A673 (cell line): ENCODE data around the gene S100A12.

Source experiments
- CTCF ChIP-seq: fragments of 300-800, 200-600 bp; sonication (generic); conservative IDR thresholded peaks from 2 replicates; pipeline ENCODE4 v1.5.1; 2017; ENCODE audit warnings: low read depth, mild to moderate bottlenecking, antibody characterized with exemption, low read length, moderate library complexity, mixed read lengths
- EZH2 ChIP-seq: fragments of 200-600 bp; sonication (generic); IDR thresholded peaks from 2 replicates; pipeline ENCODE4 v1.6.1; 2017; ENCODE audit warnings: borderline replicate concordance, low read depth, mild to moderate bottlenecking, mixed read lengths, antibody characterized with exemption, low read length; ENCODE audit not compliant: poor library complexity, severe bottlenecking

DNA sequence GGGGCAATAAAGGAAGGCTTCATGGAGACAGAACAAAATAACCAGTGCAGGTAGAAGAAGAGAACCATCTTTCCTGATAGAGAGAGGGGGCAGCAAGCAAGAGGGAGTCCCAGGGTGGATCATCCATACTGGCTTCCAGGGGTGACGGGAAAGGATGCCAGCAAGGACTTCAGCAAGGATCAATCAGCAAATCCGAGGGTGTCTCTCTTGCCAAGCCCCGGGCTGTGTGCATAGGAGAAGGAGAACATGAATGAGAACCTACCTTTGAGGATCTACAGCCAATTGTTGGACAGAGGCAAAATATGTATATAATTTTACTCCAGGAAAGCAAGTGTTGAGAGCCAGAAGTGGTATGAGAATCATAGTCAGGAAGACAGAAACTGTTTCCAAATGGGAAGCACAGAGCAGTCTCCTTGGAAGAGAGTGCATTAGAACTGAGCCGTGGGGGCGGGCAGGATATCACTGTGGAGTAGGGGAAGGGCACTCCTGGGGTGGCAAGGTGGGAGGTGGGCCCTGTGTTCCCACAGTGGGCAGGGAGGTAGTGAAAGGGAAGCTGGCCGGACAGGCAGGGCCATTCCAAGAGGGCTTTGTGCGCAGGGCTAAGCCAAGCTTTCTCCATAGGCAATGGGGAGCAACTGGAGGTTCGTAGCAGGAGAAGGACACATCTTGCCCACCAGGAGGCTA, 18.9 kb downstream of the S100A12 start:
- TF ChIP-seq CTCF (no peak), EZH2 (no peak)
